ENCODE data around the gene TMEM109.
A peak's percentile ranks its signal among the peaks of the same experiment; 100 is the strongest.

Gene TMEM109

DNA sequence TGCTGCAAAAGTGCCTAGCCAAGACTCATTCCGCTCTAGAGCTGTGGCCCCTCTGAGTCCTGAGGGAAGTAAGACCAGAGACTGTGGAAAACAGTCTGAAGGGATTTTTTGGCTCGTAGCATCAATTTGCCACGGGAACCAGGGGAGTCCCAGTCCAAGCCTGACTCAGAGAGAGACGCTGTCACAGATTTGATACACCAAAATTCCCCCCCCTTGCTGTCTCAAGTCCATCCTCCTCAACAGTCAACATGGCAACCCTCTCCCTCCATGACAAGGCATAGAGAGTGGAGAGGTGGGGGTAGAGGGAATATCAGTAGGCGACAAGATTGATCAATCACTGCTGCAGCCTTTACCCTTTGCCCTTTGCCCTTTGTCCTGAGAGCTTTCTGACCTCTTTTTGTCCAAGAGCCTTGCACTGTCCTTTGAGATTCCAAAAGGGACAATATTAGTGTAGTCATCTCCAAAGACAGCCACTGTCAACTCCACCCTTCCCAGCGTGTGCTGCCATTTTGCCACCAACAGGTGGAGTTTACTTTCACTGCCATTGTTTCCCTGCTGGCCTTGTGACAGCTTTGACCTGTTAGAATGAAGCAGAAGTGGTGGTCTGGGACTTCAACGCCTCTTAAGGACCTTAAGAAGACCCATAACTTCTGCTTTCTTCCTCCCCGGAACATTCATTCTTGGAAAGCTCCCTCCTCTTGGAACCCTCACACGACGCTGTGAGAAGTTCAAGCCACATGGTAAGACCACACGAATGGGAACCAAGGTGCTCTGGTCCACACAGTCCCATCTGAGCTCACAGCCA lies 30.7 kb downstream of the TMEM109 start:
- DNase-seq, result no peak

DNA sequence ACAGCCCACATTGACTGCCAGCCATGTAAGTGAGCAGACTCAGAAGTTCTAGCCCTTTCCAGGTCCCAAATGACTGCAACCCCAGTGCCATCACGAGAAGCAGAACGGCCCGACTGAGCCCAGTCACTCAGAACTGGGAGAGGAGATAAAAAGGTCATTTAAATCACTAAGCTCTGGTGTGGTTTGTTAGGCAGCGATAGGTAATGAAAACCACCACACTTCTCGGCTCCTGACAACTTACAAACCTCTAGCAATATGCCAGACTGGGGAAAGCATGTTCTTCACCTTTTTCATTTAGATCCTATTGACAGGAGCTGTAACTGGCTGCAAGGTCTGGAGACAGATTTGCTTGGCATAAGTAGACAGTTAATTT lies 31.3 kb downstream of the TMEM109 start:
- no peak for DNase-seq

DNA sequence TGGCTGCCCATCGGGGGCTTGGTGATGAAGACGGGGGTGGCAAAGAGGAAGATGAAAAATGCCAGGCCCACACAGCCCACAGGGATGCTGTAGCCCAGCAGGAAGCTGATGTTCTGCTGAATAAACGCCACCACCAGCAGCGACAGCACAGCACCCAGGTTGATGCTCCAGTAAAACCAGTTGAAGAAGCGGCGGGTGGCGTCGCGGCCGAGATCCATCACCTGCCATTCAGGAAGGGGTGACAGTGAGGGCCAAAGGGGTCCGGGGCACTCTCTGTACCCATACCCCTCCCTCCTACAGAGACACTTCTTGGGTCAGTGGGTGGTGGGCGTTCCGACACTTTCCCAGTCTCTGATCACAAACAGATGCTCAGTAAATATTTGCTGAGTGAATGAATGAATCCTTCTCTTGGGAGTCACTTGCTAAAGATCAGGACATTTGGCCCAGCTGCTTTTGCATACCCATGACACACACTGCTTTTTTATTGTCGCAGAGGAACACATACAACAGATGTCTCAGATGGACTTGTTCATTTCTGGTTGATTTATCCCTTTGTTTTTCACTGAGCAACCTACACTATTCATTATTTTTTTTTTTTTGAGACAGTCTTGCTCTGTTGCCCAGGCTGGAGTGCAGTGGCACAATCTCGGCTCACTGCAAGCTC lies 32.8 kb downstream of the TMEM109 start:
- DNase-seq, result peak; percentile 89

DNA sequence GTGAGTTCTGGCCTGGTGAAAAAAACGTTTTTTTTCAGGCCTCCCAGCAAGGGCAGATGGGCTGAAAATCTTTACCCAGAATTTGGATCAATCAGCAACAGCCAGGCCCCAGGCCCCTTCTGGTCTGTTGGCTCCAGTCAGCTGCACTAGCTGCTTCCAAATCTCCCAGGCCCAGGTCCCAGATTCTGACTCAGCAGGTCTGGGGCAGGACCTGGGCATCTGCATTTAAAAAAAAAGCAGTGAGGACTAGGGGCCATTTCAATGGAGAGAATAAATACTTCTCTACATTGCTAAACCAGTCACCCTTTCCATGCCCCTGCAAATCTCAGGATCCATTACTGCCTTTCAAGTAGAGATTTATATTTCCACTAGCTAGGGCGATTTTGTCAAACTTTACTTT lies 33.7 kb downstream of the TMEM109 start:
- DNase-seq, result peak; percentile 70

DNA sequence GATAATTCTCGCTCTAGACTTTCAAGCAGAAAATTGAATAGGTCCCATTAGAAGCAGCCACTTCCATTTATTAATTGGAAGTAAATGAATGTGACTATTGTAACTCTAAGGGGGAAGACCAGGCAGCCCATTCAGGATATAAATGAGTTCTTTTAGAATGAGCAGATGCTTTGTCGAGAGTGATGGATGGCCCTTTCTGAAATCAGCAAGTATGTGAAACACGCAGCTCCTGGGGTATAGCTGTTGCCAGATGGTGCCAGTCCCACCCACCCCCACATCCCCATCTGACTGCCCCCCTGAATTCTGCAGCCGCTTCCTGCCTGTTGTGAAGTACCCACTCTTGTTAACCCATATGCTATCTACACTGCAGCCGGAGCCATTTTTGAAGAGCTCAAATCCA lies 34.3 kb downstream of the TMEM109 start:
- DNase-seq, result peak; percentile 88

DNA sequence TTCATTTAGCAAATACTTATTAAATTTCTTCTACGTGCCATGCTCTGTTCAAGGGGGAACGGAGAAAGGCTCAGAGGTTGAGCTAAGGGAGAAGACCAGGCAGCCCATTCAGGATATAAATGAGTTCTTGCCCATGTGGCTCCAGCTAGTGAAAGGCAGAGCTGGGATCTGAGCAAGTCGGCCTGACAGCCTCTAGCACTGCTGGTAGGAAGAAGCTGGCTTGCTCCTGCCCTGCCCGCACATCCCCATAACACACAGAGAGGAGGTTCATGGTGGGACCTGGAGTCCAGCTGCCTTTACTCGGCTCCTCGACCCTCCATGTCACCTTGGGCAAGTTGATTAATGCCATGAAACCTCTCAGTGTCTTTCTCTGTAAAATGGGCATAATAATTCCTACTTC lies 36.1 kb downstream of the TMEM109 start:
- DNase-seq, result no peak

DNA sequence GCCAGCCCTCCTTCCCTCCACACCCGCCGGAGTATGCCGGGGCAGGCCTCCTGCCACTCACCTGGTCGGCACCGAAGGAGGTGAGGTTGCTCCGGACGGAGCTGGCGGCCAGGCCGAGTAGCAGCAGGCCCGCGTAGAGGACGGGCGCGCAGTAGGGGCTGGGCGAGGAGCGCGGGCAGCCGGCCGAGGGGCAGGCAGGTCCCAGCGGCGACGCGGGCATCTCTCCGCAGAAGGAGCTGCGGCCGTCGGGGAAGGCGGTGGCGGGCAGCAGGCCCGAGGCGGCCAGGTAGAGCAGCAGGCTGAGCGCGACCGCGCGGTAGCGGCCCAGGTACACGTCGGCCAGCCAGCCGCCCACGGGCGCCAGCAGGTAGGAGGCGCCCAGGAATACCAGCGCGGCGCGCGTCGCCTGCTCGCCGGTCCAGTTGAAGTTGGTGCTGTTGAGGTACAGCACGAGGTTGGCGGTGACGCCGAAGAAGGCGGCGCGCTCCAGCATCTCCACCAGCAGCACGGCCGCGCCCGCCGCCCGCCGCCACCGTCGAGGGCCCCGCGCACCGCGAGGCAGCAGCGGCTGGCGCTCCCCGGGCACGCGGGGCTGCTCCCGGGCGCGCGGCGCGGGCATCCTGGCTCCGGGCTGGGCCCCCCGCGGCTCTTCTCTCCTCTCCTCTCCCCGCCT lies 37.1 kb downstream of the TMEM109 start:
- DNase-seq, result no peak

DNA sequence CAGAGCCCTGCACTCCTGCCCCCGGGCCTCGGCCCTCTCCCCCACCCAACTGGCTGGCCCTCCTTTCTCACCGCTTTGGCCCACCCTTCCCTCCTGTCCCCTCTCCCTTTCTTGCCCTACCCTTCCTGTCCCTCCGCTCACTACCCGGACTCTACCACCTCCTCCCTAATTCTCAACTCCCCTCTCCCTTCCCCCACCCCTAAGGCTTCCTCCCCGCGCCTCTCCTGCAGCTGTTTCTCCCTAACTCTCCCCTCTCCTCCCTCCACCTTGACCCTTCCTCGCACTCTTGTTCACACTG lies 37.6 kb downstream of the TMEM109 start:
- no peak for DNase-seq

DNA sequence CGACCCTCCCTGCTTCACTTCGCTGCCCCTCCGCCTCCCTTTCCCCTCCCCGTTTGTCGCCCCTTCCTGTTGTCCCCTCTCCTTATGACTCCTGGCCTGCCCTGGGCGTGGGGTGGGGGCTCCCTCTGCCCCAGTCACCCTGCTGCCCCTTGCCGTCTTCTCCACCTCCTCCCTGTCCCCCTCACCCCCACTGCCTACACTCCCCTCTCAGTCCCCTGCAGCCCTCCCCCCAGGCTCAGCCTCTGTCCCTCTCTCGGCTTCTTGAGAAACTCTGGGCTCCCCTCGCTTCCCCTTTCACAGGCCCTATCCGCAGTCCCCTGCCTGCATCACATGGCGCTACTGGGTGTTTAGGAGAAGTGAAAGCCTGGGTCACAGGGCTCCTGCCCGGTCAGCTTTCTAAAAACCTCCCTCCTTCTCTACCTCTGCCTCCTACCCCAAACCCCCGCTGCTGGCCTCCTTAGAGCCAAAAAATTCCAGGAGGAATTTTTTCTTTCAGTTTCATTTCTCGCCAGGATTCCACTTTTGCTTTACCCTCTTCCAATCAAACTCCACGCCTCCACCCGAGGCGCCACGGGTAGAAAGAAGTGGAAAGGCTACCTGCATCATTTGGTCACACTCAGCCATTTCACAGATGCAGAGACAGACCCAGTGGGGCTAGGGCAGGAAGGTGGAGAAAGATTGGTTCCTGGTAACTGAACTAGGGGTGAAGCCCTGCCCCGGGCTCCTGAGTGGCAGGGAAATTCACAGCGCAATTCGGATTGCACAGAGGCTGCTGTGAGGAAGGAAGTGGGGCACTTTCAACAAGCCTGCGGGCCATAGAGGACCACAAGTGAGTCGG lies 38.2 kb downstream of the TMEM109 start, which contains the start of gene SLC15A3:
Gene SLC15A3 (minus strand): TSS at position 273 of the 838 bp plus-strand sequence. CDS start 625 bp downstream, outside the sequence.
- no peak for DNase-seq

DNA sequence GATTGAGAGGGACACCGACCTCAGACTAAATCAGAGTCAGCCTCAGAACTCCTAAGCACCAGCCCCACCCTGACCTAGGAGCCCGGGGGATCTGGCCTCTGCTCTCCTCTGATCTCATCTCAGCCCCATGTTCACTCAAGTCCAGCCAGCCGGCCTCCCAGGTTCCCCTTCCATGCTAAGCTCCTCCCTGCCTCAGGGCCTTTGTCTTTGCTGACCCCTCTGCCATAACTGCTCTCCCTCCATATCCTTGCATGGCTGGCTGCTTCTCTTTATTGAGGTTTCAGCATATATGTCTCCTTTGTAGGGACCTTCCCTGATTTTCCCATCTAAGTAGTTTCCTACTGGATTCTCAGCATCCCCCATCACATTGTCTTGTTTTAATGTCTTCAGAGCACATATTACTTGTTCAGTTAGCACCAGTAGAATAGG lies 38.8 kb downstream of the TMEM109 start:
- DNase-seq, result no peak

DNA sequence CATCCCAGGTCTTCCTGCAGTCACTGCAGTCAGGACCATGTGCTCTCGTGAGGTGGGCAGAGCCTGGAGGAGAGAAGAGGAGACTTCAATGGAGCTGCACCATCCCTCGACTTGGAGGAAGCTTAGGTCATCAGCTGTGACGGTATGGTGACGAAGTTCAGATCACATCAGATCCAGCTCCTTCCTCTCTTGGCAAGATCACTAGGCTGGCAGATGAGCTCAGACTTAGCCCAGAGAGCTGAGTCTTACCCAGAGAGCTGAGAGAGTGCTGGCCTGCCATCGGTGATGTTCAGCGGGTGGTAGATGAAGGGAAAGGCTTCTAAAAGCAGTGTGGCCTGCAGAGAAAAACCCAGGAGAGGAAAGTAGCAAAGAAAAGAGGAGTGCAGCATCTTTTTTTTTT lies 39.8 kb downstream of the TMEM109 start:
- no peak for DNase-seq

DNA sequence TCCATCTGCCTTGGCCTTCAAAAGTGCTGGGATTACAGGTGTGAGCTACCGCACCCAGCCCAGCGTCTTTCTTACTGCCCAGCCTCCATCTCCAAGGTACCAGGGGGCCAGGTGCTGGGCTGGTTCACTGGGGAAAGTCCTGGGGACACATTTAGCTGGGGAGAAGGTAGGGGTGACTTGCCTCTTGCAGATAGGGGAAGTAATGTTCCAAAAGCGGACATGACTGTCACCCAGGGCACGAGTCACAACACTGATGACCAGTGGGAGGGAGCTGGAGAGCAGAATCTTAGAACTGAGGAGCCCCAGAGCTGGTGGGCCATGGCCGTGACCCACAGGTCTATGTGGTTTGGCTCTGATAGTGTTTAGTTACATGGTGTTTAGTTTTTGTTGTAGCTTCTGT lies 40.5 kb downstream of the TMEM109 start:
- no peak for DNase-seq

DNA sequence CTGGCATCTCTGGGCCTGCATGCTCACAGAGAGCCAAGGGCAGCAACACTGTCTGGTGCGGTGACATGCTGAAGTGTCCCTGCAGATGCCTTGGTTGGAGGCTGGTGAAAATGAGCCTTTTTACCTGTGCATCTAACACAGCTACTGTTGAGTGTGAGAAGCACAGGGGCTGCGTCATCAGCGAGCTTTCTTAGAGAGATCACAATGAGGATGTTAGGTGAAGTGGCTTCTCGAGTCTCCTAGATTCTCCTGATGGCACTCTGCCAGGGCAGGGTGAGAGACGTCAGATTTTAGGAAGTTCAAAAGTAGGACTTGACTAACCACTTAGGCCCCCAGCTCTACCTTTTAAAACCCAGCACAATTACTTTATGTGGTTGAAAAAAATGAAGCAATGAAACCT lies 41.6 kb downstream of the TMEM109 start:
- no peak for DNase-seq

DNA sequence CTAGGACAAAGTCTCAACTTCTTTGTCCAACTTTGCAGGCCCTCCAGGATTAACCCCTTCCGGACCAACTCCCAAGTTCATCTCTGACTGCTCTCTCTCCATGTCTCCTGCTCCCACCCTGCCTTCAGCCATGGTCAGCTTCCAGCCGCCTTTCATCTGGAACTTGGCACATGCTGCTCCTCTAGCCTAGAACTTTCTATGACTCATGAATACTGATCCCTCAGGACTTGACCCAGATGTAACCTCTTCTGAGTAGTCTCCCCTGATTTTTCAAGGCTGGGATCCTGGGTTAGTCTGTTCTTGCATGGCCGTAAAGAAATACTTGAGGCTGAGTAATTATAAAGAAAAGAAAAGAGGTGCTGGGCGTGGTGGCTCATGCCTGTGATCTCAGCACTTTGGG lies 43.2 kb downstream of the TMEM109 start:
- DNase-seq, result no peak

DNA sequence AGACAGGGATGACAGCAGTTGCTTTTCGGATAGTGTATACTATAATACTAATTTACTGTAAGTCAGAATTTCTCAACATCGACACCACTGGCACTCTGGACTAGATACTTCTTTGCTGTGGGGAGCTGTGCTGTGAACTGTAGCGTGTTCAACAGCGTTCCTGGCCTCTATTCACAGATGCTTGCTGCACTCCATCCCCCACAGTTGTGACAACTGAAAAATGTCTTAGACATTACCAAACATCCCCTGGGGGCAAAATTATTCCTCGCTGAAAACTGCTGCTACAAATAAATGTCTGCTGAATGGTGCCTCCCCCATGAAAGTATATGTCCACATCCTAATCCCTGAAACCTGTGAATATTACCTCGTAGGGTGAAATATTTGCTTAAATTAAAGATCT lies 45.5 kb downstream of the TMEM109 start:
- no peak for DNase-seq

DNA sequence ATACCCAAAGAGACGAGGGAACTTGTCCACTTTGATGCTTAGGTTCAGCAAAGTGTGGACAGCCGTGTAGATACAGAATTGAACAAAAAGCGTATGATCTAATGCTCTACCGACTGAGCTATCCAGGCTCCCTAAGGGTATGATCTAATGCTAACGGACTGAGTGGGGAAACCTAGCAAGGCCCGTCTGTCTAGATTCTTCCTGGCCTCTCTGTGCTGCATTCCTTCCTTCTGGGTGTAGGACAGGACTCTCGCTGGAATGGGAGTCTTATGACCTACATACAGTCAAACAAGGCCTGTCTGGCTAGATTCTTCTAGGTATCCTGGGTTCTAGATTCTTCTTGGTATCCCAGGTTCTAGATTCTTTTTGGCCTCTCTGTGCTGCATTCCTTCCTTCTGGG lies 46.4 kb downstream of the TMEM109 start:
- DNase-seq, result no peak

DNA sequence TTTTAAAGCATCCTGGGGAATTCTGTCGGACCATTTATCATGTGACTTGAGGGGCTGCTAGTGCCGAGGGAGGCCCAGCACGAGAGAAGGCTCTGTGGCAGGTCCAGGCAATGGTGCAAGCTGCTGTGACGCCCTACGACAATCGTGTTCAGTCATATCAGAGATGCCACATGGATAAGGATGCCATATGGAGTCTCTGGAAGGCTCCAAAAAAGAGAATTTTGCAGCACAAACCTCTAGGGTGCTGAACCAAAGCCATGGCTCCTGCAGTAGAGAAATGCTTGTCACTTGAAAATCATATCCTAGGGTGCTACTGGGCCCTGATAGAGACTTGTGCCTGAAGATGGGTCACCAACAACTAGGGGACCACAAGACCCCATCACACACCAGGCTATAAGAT lies 50.8 kb downstream of the TMEM109 start:
- peak; percentile 84 for DNase-seq

DNA sequence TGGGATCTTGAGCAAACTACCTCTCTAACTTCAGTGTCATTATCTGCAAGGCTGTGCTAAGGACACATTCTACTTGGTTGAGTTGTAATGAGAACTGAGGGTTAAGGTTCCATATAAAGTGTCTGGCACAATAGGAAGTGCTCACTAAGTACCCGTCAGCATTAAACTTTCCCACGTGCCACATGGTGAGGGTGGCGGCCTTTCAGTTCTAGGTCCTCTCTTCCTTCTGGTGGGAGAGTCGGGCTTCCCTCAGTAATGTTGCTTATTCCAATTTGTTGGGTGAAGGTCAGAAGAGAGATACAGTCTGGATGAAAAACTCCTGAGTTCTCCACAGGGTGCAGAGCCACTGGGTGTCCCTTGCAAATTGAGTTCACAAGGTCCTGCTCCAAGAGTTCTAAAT lies 52.9 kb downstream of the TMEM109 start:
- no peak for DNase-seq

DNA sequence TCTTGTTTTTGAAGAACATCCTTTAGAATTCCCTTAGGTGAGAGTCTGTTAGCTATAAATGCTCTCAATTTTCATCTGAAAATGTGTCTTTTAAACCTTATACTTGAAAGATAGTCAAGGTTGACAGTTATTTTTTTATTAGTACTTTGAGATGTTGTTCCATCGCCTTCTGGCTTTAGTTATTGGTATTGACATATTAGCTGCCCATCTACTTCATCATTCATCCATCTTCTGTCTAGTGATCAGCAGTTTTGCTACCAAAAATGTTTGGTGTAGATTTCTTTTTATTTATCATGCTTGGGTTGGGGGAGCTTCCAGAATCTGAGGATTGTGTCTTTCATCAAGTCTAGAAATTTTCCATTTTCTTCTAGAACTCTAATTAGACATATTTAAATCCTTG lies 54.3 kb downstream of the TMEM109 start:
- DNase-seq, result no peak

DNA sequence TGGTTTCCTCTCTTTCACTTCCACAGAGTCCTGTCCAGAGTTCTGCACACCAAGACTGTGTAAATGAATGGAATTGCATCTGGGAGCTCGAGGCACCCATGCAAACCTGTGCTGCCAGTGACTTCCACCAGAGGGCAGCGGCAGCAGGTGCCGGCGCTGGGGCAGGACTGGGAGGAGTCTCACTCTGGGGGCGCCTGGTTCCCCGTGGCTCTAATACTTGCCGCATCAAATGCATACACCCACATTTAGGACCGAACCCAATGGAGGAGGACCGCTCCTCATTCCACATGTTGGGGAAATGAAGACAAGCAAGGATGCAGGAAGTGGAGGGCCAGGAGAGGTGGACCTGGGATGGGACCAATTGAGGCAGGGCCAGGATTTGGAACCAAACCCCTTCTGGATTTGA lies 56.4 kb downstream of the TMEM109 start:
- no peak for DNase-seq

DNA sequence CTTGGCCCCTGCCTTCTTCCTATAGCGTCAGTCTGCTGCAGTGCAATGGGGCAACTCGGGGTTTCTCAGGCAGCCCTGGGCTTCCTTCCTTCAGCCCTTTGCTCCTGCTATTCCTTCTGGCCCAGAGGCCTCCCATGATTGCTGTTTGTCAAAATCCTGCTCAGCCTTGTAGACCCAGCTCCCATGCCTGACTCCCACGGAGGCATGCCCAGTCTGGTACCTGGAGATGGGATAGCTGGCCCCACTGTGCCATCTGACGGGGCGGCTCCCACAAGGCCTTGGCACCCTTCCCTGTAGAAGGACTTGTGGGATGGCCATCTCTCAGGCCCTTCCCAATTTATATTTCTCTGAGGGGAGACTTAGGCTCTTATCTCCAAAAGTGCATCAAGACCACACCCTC lies 56.9 kb downstream of the TMEM109 start:
- DNase-seq, result no peak

DNA sequence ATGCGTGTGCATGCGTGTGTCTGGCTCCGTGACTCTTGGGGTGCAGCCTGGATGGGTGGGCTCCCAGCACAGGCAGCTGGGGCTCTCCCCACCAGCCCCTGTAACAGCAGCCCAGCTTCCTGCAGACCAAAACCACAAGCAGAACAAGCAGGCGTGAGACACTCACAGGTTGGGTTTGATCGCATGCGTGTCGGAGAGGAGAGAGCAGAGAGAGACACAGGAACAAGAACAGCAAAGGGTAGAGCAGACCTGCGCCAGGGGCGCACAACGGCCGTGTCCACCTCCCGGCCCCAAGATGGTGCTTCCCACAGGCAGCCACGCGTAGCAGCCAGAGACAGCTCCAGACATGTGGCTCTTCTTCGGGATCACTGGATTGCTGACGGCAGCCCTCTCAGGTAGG lies 57.6 kb downstream of the TMEM109 start, which contains the start of gene CD6:
Gene CD6 (plus strand): TSS at position 161 of the 400 bp plus-strand sequence. CDS start 186 bp downstream, at position 347.
- DNase-seq, result no peak
